ENCODE measurements around the gene IGHMBP2.

DNA sequence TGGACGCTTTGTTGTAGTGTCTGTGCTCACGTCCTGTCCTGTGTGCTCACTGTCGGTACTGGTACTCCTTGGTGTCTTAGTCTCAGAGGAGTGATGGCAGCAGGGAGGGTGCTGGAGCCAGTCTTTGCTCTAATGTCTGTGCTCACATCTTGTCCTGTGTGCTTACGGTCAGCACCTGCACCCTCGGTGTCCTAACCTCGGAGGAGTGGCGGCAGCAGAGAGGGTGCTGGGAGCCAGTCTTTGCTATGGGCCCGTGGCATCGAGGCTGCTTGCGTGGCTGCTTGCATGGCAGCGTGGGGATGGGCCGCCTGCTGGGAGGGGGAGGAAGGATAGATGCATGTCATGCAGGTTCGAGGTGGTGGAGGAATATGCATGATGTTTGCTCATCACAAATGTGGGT, 12.7 kb downstream of the IGHMBP2 start:
- TF ChIP-seq, protein P1, sequence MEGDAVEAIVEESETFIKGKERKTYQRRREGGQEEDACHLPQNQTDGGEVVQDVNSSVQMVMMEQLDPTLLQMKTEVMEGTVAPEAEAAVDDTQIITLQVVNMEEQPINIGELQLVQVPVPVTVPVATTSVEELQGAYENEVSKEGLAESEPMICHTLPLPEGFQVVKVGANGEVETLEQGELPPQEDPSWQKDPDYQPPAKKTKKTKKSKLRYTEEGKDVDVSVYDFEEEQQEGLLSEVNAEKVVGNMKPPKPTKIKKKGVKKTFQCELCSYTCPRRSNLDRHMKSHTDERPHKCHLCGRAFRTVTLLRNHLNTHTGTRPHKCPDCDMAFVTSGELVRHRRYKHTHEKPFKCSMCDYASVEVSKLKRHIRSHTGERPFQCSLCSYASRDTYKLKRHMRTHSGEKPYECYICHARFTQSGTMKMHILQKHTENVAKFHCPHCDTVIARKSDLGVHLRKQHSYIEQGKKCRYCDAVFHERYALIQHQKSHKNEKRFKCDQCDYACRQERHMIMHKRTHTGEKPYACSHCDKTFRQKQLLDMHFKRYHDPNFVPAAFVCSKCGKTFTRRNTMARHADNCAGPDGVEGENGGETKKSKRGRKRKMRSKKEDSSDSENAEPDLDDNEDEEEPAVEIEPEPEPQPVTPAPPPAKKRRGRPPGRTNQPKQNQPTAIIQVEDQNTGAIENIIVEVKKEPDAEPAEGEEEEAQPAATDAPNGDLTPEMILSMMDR (IDR thresholded peaks at IDR 0.05): no peak
- TF ChIP-seq POLR2A (IDR thresholded peaks at IDR 0.05): no peak
